ENCODE data around the gene SULT2B1. TPM values are rescaled to one million over a fixed set of nuclear protein-coding genes. Genes with fewer than 3 reads are reported as not detected.

Gene SULT2B1
- total and polyA plus RNA-seq, 5 donors from 2014 or later: 0.16 to 0.82 TPM; not detected in 3

- Mint-ChIP-seq H3K27ac (peak overlapping the region; percentile 53 to 98 (median 96)), H3K4me3 (peak overlapping the region; percentile 78 to 98 (median 92)), H3K27me3 (no peaks in the 10 kb centered on the region), H3K4me1 (peaks cover 12 to 67% (median 29%) of the 10 kb centered on the region in 4 donors), H3K36me3 (no peaks in the 10 kb centered on the region), H3K9me3 (peaks cover 0 to 2% (median 0%) of the 10 kb centered on the region in 7 donors)
- peak; percentile 70 to 72 for ATAC-seq (ENCODE audit: low read depth in 2 of 2)
- Histone ChIP-seq H3K36me3 (ENCODE audit: control insufficient read depth, insufficient read depth, low read length) (no peaks in the 10 kb centered on the region), H3K27me3 (ENCODE audit: control insufficient read depth, insufficient read depth, low read length) (no peaks in the 10 kb centered on the region), H3K4me3 (ENCODE audit: low read depth, low read length) (peak overlapping the region; percentile 88), H3K4me1 (ENCODE audit: control insufficient read depth, insufficient read depth, low read length, poor library complexity, severe bottlenecking) (peaks cover 37% of the 10 kb centered on the region), H3K27ac (ENCODE audit: insufficient read depth, low read length, poor library complexity, severe bottlenecking) (peak overlapping the region; percentile 92), H3K9me3 (ENCODE audit: control insufficient read depth in 2 of 2, low read length in 2 of 2) (no peaks in the 10 kb centered on the region)
- DNase-seq: peak; percentile 68 to 88 (median 81)
Observed at GRCh38 chr19:48644839-48645619, 93.1 kb downstream of the SULT2B1 start.

GRCh38 chr19:48645620-48646000, 93.6 kb downstream of the SULT2B1 start:
- Histone ChIP-seq H3K27me3 (ENCODE audit: control insufficient read depth, insufficient read depth, low read length) (no peaks in the 10 kb centered on the region), H3K36me3 (ENCODE audit: control insufficient read depth, insufficient read depth, low read length) (no peaks in the 10 kb centered on the region), H3K9me3 (ENCODE audit: control insufficient read depth in 2 of 2, low read length in 2 of 2) (no peaks in the 10 kb centered on the region), H3K4me1 (ENCODE audit: control insufficient read depth, insufficient read depth, low read length, poor library complexity, severe bottlenecking) (peaks cover 37% of the 10 kb centered on the region), H3K4me3 (ENCODE audit: low read depth, low read length) (peak overlapping the region; percentile 88), H3K27ac (ENCODE audit: insufficient read depth, low read length, poor library complexity, severe bottlenecking) (peak overlapping the region; percentile 92)
- H3K4me1 Mint-ChIP-seq: peaks cover 12 to 69% (median 29%) of the 10 kb centered on the region in 4 donors
- ATAC-seq (ENCODE audit: low read depth in 2 of 2): no peak
- H3K27me3 Mint-ChIP-seq: no peaks in the 10 kb centered on the region
- H3K9me3 Mint-ChIP-seq: peaks cover 0 to 2% (median 0%) of the 10 kb centered on the region in 7 donors
- H3K36me3 Mint-ChIP-seq: no peaks in the 10 kb centered on the region
- no peak for DNase-seq
- peak overlapping the region; percentile 78 to 98 (median 92) for H3K4me3 Mint-ChIP-seq
- peak overlapping the region; percentile 96 to 99 (median 98) for H3K27ac Mint-ChIP-seq

- Mint-ChIP-seq H3K4me3 (peak within 1 kb of the TSS; percentile 78 to 98 (median 92)), H3K27me3 (no peaks in the 10 kb centered on the region), H3K36me3 (no peaks in the 10 kb centered on the region), H3K4me1 (peaks cover 12 to 65% (median 30%) of the 10 kb centered on the region in 4 donors), H3K9me3 (peaks cover 0 to 2% (median 0%) of the 10 kb centered on the region in 7 donors), H3K27ac (peak within 1 kb of the TSS; percentile 96 to 99 (median 98))
- Histone ChIP-seq H3K27ac (ENCODE audit: insufficient read depth, low read length, poor library complexity, severe bottlenecking) (peak within 1 kb of the TSS; percentile 92), H3K4me1 (ENCODE audit: control insufficient read depth, insufficient read depth, low read length, poor library complexity, severe bottlenecking) (peaks cover 37% of the 10 kb centered on the region), H3K36me3 (ENCODE audit: control insufficient read depth, insufficient read depth, low read length) (no peaks in the 10 kb centered on the region), H3K27me3 (ENCODE audit: control insufficient read depth, insufficient read depth, low read length) (no peaks in the 10 kb centered on the region), H3K9me3 (ENCODE audit: control insufficient read depth in 2 of 2, low read length in 2 of 2) (no peaks in the 10 kb centered on the region), H3K4me3 (ENCODE audit: low read depth, low read length) (peak within 1 kb of the TSS; percentile 88)
- peak; percentile 82 to 86 for ATAC-seq (ENCODE audit: low read depth in 2 of 2)
- DNase-seq: peak; percentile 88 to 94 (median 92)
Observed at GRCh38 chr19:48646001-48646721, 94.2 kb downstream of the SULT2B1 start, which contains the start of gene CA11. Gene CA11 (minus strand): TSS chr19:48646187. CDS start chr19:48645632, 555 bp downstream.

- H3K36me3 Mint-ChIP-seq: no peaks in the 10 kb centered on the region
- no peak overlapping the region for H3K4me3 ChIP-seq (ENCODE audit: low read depth, low read length)
- peaks cover 0 to 2% (median 0%) of the 10 kb centered on the region in 7 donors for H3K9me3 Mint-ChIP-seq
Observed at GRCh38 chr19:48646722-48647216, 94.8 kb downstream of the SULT2B1 start.

DNA sequence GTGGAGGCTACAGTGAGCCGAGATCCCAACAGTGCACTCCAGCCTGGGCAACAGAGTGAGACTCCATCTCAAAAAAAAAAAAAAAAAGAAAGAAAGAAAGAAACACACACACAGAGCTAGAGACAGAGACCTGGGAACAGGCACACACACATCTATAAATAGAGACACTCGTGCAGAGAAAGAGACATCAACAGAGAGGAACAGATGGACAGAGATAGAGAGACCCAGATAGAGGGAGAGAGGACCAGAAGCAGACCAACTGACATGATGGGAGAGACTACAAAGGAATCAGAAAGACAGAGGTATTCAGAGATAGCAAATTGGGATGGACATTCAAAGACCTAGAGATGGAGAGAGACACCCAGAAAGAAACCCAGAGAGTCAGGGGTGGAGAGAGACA, 96.2 kb downstream of the SULT2B1 start:
- Histone ChIP-seq H3K9me3 (ENCODE audit: control insufficient read depth in 2 of 2, low read length in 2 of 2) (no peaks in the 10 kb centered on the region), H3K4me3 (ENCODE audit: low read depth, low read length) (no peak overlapping the region), H3K27me3 (ENCODE audit: control insufficient read depth, insufficient read depth, low read length) (no peaks in the 10 kb centered on the region), H3K4me1 (ENCODE audit: control insufficient read depth, insufficient read depth, low read length, poor library complexity, severe bottlenecking) (peaks cover 37% of the 10 kb centered on the region), H3K27ac (ENCODE audit: insufficient read depth, low read length, poor library complexity, severe bottlenecking) (peak overlapping the region; percentile 24), H3K36me3 (ENCODE audit: control insufficient read depth, insufficient read depth, low read length) (no peaks in the 10 kb centered on the region)
- DNase-seq (no peak), ATAC-seq (ENCODE audit: low read depth in 2 of 2) (no peak)
- peak overlapping the region; percentile 51 to 79 (median 74) for H3K4me3 Mint-ChIP-seq
- no peaks in the 10 kb centered on the region for H3K36me3 Mint-ChIP-seq
- peak overlapping the region; percentile 85 to 98 (median 95) for H3K27ac Mint-ChIP-seq
- H3K27me3 Mint-ChIP-seq: no peaks in the 10 kb centered on the region
- peaks cover 12 to 65% (median 32%) of the 10 kb centered on the region in 4 donors for H3K4me1 Mint-ChIP-seq
- H3K9me3 Mint-ChIP-seq: peaks cover 0 to 2% (median 0%) of the 10 kb centered on the region in 7 donors

More at GRCh38 chr19:48646722-48647216, 94.8 kb downstream of the SULT2B1 start:
- peaks cover 37% of the 10 kb centered on the region for H3K4me1 ChIP-seq (ENCODE audit: control insufficient read depth, insufficient read depth, low read length, poor library complexity, severe bottlenecking)
- H3K36me3 ChIP-seq (ENCODE audit: control insufficient read depth, insufficient read depth, low read length): no peaks in the 10 kb centered on the region
- no peaks in the 10 kb centered on the region for H3K9me3 ChIP-seq (ENCODE audit: control insufficient read depth in 2 of 2, low read length in 2 of 2)
- no peaks in the 10 kb centered on the region for H3K27me3 ChIP-seq (ENCODE audit: control insufficient read depth, insufficient read depth, low read length)
- Mint-ChIP-seq H3K4me1 (peaks cover 12 to 62% (median 30%) of the 10 kb centered on the region in 4 donors), H3K27ac (peak overlapping the region; percentile 72 to 98 (median 88)), H3K27me3 (no peaks in the 10 kb centered on the region), H3K4me3 (peak overlapping the region; percentile 56 to 98 (median 70))
- DNase-seq: peak in 1 of 3 donors; percentile 25
- H3K27ac ChIP-seq (ENCODE audit: insufficient read depth, low read length, poor library complexity, severe bottlenecking): peak overlapping the region; percentile 92
- no peak for ATAC-seq (ENCODE audit: low read depth in 2 of 2)

Other genes with a start within 250 kb of the SULT2B1 start
- gene EMP3, start 226.6 kb upstream of the SULT2B1 start, total RNA-seq: 290 TPM
- 1,000 to 10,000 TPM in 2 of 4 donors, 100 to 1,000 TPM in 2; 809 to 1,327 (median 1,095) TPM for gene EMP3, start 226.6 kb upstream of the SULT2B1 start, polyA plus RNA-seq
- gene TMEM143, start 188.2 kb upstream of the SULT2B1 start, total RNA-seq: 9.3 TPM
- 1 to 10 TPM; 1.9 to 5.3 (median 4.5) TPM for gene TMEM143, start 188.2 kb upstream of the SULT2B1 start, polyA plus RNA-seq
- not detected for gene SYNGR4, start 187.8 kb upstream of the SULT2B1 start, total RNA-seq
- not detected for gene SYNGR4, start 187.8 kb upstream of the SULT2B1 start, polyA plus RNA-seq
- gene KDELR1, start 160.6 kb upstream of the SULT2B1 start, total RNA-seq: 37.6 TPM
- gene KDELR1, start 160.6 kb upstream of the SULT2B1 start, polyA plus RNA-seq: 10 to 100 TPM; 28.8 to 29.9 (median 29.5) TPM
- gene GRIN2D, start 158.5 kb upstream of the SULT2B1 start, total RNA-seq: not detected
- not detected for gene GRIN2D, start 158.5 kb upstream of the SULT2B1 start, polyA plus RNA-seq
- gene GRWD1, start 106.2 kb upstream of the SULT2B1 start, total RNA-seq: 29.0 TPM
- gene GRWD1, start 106.2 kb upstream of the SULT2B1 start, polyA plus RNA-seq: 10 to 100 TPM; 33.9 to 52.9 (median 43.1) TPM
- gene KCNJ14, start 96.6 kb upstream of the SULT2B1 start, total RNA-seq: 2.2 TPM
- under 1 TPM in 3 of 4 donors, not detected in 1; 0.03 to 0.28 (median 0.18) TPM for gene KCNJ14, start 96.6 kb upstream of the SULT2B1 start, polyA plus RNA-seq
- 46.7 TPM for gene CYTH2, start 82.8 kb upstream of the SULT2B1 start, total RNA-seq
- gene CYTH2, start 82.8 kb upstream of the SULT2B1 start, polyA plus RNA-seq: 10 to 100 TPM; 24.2 to 35.0 (median 30.2) TPM
- gene LMTK3, start 40.3 kb upstream of the SULT2B1 start, total RNA-seq: 6.3 TPM
- gene LMTK3, start 40.3 kb upstream of the SULT2B1 start, polyA plus RNA-seq: not detected
- gene SPACA4, start 54.6 kb downstream of the SULT2B1 start, total RNA-seq: not detected
- gene SPACA4, start 54.6 kb downstream of the SULT2B1 start, polyA plus RNA-seq: under 1 TPM in 1 of 4 donors, not detected in 3; 0.25 TPM
- 0.76 TPM for gene FAM83E, start 62.9 kb downstream of the SULT2B1 start, total RNA-seq
- under 1 TPM in 1 of 4 donors, not detected in 3; 0.31 TPM for gene FAM83E, start 62.9 kb downstream of the SULT2B1 start, polyA plus RNA-seq
- 1,690 TPM for gene RPL18, start 67.0 kb downstream of the SULT2B1 start, total RNA-seq
- 1,000 to 10,000 TPM; 1,618 to 2,428 (median 2,131) TPM for gene RPL18, start 67.0 kb downstream of the SULT2B1 start, polyA plus RNA-seq
- gene SPHK2, start 67.3 kb downstream of the SULT2B1 start, total RNA-seq: 13.0 TPM
- 1 to 10 TPM; 4.8 to 8.4 (median 7.5) TPM for gene SPHK2, start 67.3 kb downstream of the SULT2B1 start, polyA plus RNA-seq
- 37.7 TPM for gene DBP, start 85.2 kb downstream of the SULT2B1 start, total RNA-seq
- 10 to 100 TPM; 71.2 to 96.6 (median 85.8) TPM for gene DBP, start 85.2 kb downstream of the SULT2B1 start, polyA plus RNA-seq
- gene CA11, start 94.0 kb downstream of the SULT2B1 start, total RNA-seq: 10.4 TPM
- gene CA11, start 94.0 kb downstream of the SULT2B1 start, polyA plus RNA-seq: 1 to 10 TPM; 4.1 to 6.3 (median 5.2) TPM
- gene NTN5, start 120.8 kb downstream of the SULT2B1 start, total RNA-seq: 2.3 TPM
- under 1 TPM in 2 of 4 donors, not detected in 2; 0.21 to 0.30 TPM for gene NTN5, start 120.8 kb downstream of the SULT2B1 start, polyA plus RNA-seq
- gene FUT2, start 143.8 kb downstream of the SULT2B1 start, total RNA-seq: not detected
- gene FUT2, start 143.8 kb downstream of the SULT2B1 start, polyA plus RNA-seq: under 1 TPM in 2 of 4 donors, not detected in 2; 0.10 to 0.67 TPM
- gene MAMSTR, start 167.6 kb downstream of the SULT2B1 start, total RNA-seq: 1.1 TPM
- gene MAMSTR, start 167.6 kb downstream of the SULT2B1 start, polyA plus RNA-seq: under 1 TPM; 0.17 to 0.40 (median 0.30) TPM
- 0.22 TPM for gene RASIP1, start 188.4 kb downstream of the SULT2B1 start, total RNA-seq
- under 1 TPM; 0.13 to 0.55 (median 0.18) TPM for gene RASIP1, start 188.4 kb downstream of the SULT2B1 start, polyA plus RNA-seq
- not detected for gene IZUMO1, start 194.7 kb downstream of the SULT2B1 start, total RNA-seq
- not detected for gene IZUMO1, start 194.7 kb downstream of the SULT2B1 start, polyA plus RNA-seq
- gene FUT1, start 200.5 kb downstream of the SULT2B1 start, total RNA-seq: not detected
- under 1 TPM in 2 of 4 donors, not detected in 2; 0.06 to 0.14 TPM for gene FUT1, start 200.5 kb downstream of the SULT2B1 start, polyA plus RNA-seq
- gene FGF21, start 203.4 kb downstream of the SULT2B1 start, total RNA-seq: not detected
- gene FGF21, start 203.4 kb downstream of the SULT2B1 start, polyA plus RNA-seq: not detected